K562 (cell line): ENCODE results near the gene YPEL4. TPM values are rescaled to one million over a fixed set of nuclear protein-coding genes. Genes with fewer than 3 reads are reported as not detected.

ENCODE experiments used
- ARHGAP35 ChIP-seq: fragments of 450-650 bp; IDR thresholded peaks from 2 replicates; pipeline ENCODE4 v1.6.1; 2018; ENCODE audit not compliant: partially characterized antibody
- CEBPZ ChIP-seq: fragments of 150-350 bp; IDR thresholded peaks from 2 replicates; pipeline ENCODE4 v1.6.1; 2014; ENCODE audit warnings: low read depth, mild to moderate bottlenecking, low read length, borderline replicate concordance
- ELK3 ChIP-seq: fragments of 450-650 bp; formaldehyde crosslinking; IDR thresholded peaks from 2 replicates; pipeline ENCODE4 v1.4.0; 2020; ENCODE audit warnings: mild to moderate bottlenecking
- EZH2 ChIP-seq: IDR thresholded peaks from 2 replicates; pipeline ENCODE4 v1.6.1; 2012; ENCODE audit warnings: low read depth, mild to moderate bottlenecking, inconsistent platforms, low read length, borderline replicate concordance
- FOXJ2 ChIP-seq: fragments of 200-800 bp; sonication (Bioruptor generic); IDR thresholded peaks from 2 replicates; pipeline ENCODE4 v1.6.1; 2016; ENCODE audit warnings: missing genetic modification characterization, missing compliant biosample characterization
- HINFP ChIP-seq: fragments of 450-650 bp; conservative IDR thresholded peaks from 2 replicates; pipeline ENCODE4 v1.6.1; 2016; ENCODE audit warnings: missing genetic modification characterization, low read depth, mild to moderate bottlenecking, control low read depth, missing compliant biosample characterization
- ILF3 ChIP-seq: fragments of 450-650 bp; IDR thresholded peaks from 2 replicates; pipeline ENCODE4 v1.6.1; 2018; ENCODE audit warnings: antibody characterized with exemption, mild to moderate bottlenecking, moderate library complexity, borderline replicate concordance
- ILK ChIP-seq: fragments of 450-650 bp; IDR thresholded peaks from 2 replicates; pipeline ENCODE4 v1.6.1; 2016; ENCODE audit warnings: missing genetic modification characterization, low read depth, mild to moderate bottlenecking, missing compliant biosample characterization, moderate library complexity, borderline replicate concordance
- MECOM ChIP-seq: fragments of 250-450 bp; sonication (Bioruptor Pico); IDR thresholded peaks from 2 replicates; pipeline ENCODE4 v1.8.0; 2022; ENCODE audit warnings: inconsistent platforms
- MED1 ChIP-seq: sonication (generic); formaldehyde crosslinking; IDR thresholded peaks from 2 replicates; pipeline ENCODE4 v1.8.1; 2023; ENCODE audit warnings: missing genetic modification reagents, borderline replicate concordance
- NRF1 ChIP-seq, 2 experiments: fragments of 450-650 bp; IDR thresholded peaks in 1 of 2; conservative IDR thresholded peaks in 1 of 2; 2 replicates each; pipeline ENCODE4 v1.6.1; 2014; ENCODE audit warnings: mild to moderate bottlenecking in 2 of 2
- PRDM10 ChIP-seq: fragments of 450-650 bp; IDR thresholded peaks from 2 replicates; pipeline ENCODE4 v1.6.1; 2018; ENCODE audit not compliant: partially characterized antibody
- SIN3A ChIP-seq, 2 experiments: fragments of 150-350 bp in 1 of 2; IDR thresholded peaks; 2 replicates each; pipeline ENCODE4 v1.6.1; 2011 to 2016; ENCODE audit warnings: borderline replicate concordance in 2 of 2, low read depth in 2 of 2, low read length in 2 of 2, mild to moderate bottlenecking in 2 of 2, moderate library complexity in 2 of 2; ENCODE audit not compliant: control insufficient read depth in 1 of 2
- SPI1 ChIP-seq: IDR thresholded peaks from 2 replicates; pipeline ENCODE4 v1.6.1; 2011; ENCODE audit warnings: low read depth, low read length, control low read depth, borderline replicate concordance
- TAF9B ChIP-seq: fragments of 450-650 bp; IDR thresholded peaks from 2 replicates; pipeline ENCODE4 v1.6.1; 2018; ENCODE audit warnings: mild to moderate bottlenecking; ENCODE audit not compliant: partially characterized antibody
- THRAP3 ChIP-seq: fragments of 450-650 bp; IDR thresholded peaks from 2 replicates; pipeline ENCODE4 v1.6.1; 2016; ENCODE audit warnings: mild to moderate bottlenecking, inconsistent platforms, borderline replicate concordance
- ZNF436 ChIP-seq: fragments of 250-450, 450-650 bp; sonication (Bioruptor Pico); formaldehyde crosslinking; IDR thresholded peaks from 2 replicates; pipeline ENCODE4 v1.7.0; 2020; ENCODE audit warnings: mild to moderate bottlenecking
- ZNF668 ChIP-seq: fragments of 250-450 bp; sonication (Bioruptor Pico); IDR thresholded peaks from 2 replicates; pipeline ENCODE4 v1.8.0; 2022; ENCODE audit warnings: mild to moderate bottlenecking, inconsistent platforms
- polyA plus RNA-seq, 8 experiments: library from polyadenylated mRNA; depleted of rRNA in 4 of 8; stranded (reverse) in 5 of 8; unstranded in 3 of 8; fragments of >200 nt; fragmentation: Nextera tagmentation in 2 of 8; fragmentation: Illumina TruSeq in 1 of 8; extraction: Ambion mirVana in 2 of 8; extraction: Trizol in 1 of 8; gene quantifications; 2 replicates each; pipeline versions ENCODE4 v1.2.1 to v1.2.3, GENCODE V29; 2011 to 2014; ENCODE audit warnings: inconsistent platforms in 1 of 8, missing spikeins in 1 of 8
- total RNA-seq, 7 experiments: library from RNA; depleted of rRNA in 6 of 7; stranded (reverse); fragments of >200 nt in 6 of 7; fragmentation: Illumina TruSeq in 2 of 7; extraction: Trizol in 2 of 7; gene quantifications; 2 replicates each; pipeline versions ENCODE4 v1.2.1 to v1.2.3, GENCODE V29; 2011 to 2021; ENCODE audit warnings: low replicate concordance in 1 of 7

YPEL4 gene
- total and polyA plus RNA-seq, 9 of the 15 experiments (the other 6 are each of a cell fraction or from before 2014, with no cell fraction given): 0.07 to 1.4 (median 0.40) TPM; not detected in 2

- no peak for TF ChIP-seq CEBPZ
- peak; percentile 65 for TF ChIP-seq TAF9B
- peak; percentile 100 for TF ChIP-seq PRDM10
- peak; percentile 4 to 51; a peak in 2 of 4 replicates for TF ChIP-seq SIN3A (IDR thresholded peaks at IDR 0.05; ENCODE audit: borderline replicate concordance in 2 of 2, control insufficient read depth in 1 of 2, low read depth in 2 of 2, low read length in 2 of 2)
- no peak for TF ChIP-seq ARHGAP35
- TF ChIP-seq THRAP3: no peak
- no peak for TF ChIP-seq ZNF436 (CRISPR knock-in tag)
- peak; percentile 83 for TF ChIP-seq SPI1
- no peak for TF ChIP-seq MECOM
- TF ChIP-seq FOXJ2: 0 out of 2 replicates have a peak, but pooled peaks have one; percentile 31
- no peak for TF ChIP-seq ELK3 (CRISPR knock-in tag)
- TF ChIP-seq ILF3: no peak
- no peak for TF ChIP-seq NRF1 (conservative IDR thresholded peaks at IDR 0.05 in 1 of 2, IDR thresholded peaks at IDR 0.05 in 1 of 2)
- no peak for TF ChIP-seq ZNF668 (CRISPR knock-in tag)
- TF ChIP-seq HINFP (tag): no peak
- TF ChIP-seq MED1: no peak
- TF ChIP-seq ILK (tag): no peak
- TF ChIP-seq EZH2: no peak
Observed at GRCh38 chr11:57667117-57667735, 17.5 kb upstream of the YPEL4 start (continued).
